ENCODE measurements around the gene FBL.
A peak's percentile ranks its signal among the peaks of the same experiment; 100 is the strongest.

Gene FBL

DNA sequence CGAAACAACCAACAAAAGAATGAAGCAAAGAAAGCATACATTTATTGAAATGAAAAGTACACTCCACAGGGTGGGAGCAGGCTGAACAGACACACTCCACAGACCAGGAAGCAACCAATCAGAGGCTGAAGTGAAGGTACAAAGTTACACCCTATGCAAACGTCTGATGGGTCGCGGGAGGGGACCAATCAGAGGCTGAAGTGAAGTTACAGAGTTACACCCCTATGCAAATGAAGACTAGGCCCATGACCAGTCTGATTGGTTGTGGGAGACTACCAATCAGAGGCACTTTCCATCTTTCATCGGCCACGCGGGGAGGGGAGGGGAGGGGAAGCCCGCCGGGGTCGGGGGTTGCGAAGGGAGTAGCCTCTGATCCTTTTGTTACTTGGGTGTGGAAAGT lies 12.4 kb upstream of the FBL start:
- 0 out of 3 replicates have a peak, but pooled peaks have one; percentile 25 for ATAC-seq (ENCODE audit: low read depth)
- Histone ChIP-seq H3K4me3 (ENCODE audit: severe bottlenecking) (no peak overlapping the region), H3K27me3 (ENCODE audit: insufficient read depth, poor library complexity, severe bottlenecking) (no peaks in the 10 kb centered on the region), H3K9me3 (ENCODE audit: severe bottlenecking) (no peaks in the 10 kb centered on the region), H3K36me3 (ENCODE audit: low read depth) (no peaks in the 10 kb centered on the region), H3K27ac (ENCODE audit: poor library complexity, severe bottlenecking) (no peak overlapping the region), H3K4me1 (ENCODE audit: insufficient read depth, poor library complexity, severe bottlenecking) (no peaks in the 10 kb centered on the region)
- TF ChIP-seq, protein P1, sequence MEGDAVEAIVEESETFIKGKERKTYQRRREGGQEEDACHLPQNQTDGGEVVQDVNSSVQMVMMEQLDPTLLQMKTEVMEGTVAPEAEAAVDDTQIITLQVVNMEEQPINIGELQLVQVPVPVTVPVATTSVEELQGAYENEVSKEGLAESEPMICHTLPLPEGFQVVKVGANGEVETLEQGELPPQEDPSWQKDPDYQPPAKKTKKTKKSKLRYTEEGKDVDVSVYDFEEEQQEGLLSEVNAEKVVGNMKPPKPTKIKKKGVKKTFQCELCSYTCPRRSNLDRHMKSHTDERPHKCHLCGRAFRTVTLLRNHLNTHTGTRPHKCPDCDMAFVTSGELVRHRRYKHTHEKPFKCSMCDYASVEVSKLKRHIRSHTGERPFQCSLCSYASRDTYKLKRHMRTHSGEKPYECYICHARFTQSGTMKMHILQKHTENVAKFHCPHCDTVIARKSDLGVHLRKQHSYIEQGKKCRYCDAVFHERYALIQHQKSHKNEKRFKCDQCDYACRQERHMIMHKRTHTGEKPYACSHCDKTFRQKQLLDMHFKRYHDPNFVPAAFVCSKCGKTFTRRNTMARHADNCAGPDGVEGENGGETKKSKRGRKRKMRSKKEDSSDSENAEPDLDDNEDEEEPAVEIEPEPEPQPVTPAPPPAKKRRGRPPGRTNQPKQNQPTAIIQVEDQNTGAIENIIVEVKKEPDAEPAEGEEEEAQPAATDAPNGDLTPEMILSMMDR (IDR thresholded peaks at IDR 0.05; ENCODE audit: poor library complexity, severe bottlenecking) = no peak
- DNase-seq (ENCODE audit: low spot score) = no peak

DNA sequence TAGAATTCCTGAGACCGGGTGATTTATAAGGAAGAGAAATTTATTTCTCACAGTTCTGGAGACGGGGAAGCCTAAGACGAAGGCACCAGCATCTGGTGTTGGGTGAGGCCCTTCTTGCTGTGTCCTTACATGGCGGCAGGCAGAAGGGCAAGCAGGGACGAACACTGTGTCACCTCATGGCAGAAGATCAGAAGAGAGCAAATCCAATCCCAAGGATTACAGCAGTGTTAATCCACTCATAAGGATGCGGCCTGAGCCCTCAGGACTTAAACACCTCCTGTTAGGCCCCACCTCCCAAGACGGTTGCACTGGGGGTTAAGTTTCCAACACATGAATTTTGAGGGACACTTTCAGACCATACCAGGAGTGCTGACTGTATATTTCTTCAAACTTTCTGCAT lies 6.7 kb upstream of the FBL start:
- Histone ChIP-seq H3K4me3 (ENCODE audit: severe bottlenecking) (no peak overlapping the region), H3K27me3 (ENCODE audit: insufficient read depth, poor library complexity, severe bottlenecking) (no peaks in the 10 kb centered on the region), H3K36me3 (ENCODE audit: low read depth) (no peaks in the 10 kb centered on the region), H3K9me3 (ENCODE audit: severe bottlenecking) (no peaks in the 10 kb centered on the region), H3K4me1 (ENCODE audit: insufficient read depth, poor library complexity, severe bottlenecking) (no peaks in the 10 kb centered on the region), H3K27ac (ENCODE audit: poor library complexity, severe bottlenecking) (no peak overlapping the region)
- ATAC-seq (ENCODE audit: low read depth) (no peak), DNase-seq (ENCODE audit: low spot score) (no peak)
- TF ChIP-seq, protein P1 (IDR thresholded peaks at IDR 0.05; ENCODE audit: poor library complexity, severe bottlenecking) = no peak

DNA sequence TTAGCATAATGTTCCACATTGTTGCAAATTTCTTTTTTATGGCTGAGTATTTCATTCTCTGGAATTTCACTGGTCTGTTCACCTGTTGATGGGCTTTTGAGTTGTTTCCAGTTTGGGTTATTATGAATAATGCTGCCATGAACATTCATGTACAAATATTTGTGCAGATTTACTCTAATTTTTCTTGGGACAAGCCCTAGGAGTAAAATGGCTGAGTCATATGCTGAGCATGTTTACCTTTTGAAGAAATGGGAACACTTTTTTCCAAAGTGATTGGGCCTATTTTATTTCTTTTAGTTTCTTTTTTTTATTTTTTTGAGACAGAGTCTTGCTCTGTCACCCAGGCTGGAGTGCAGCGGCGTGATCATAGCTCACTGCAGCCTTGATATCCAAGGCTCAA lies 4.7 kb upstream of the FBL start:
- no peak overlapping the region for H3K4me3 ChIP-seq (ENCODE audit: severe bottlenecking)
- H3K27me3 ChIP-seq (ENCODE audit: insufficient read depth, poor library complexity, severe bottlenecking) = no peaks in the 10 kb centered on the region
- DNase-seq (ENCODE audit: low spot score) = no peak
- H3K4me1 ChIP-seq (ENCODE audit: insufficient read depth, poor library complexity, severe bottlenecking) = no peaks in the 10 kb centered on the region
- H3K9me3 ChIP-seq (ENCODE audit: severe bottlenecking) = no peaks in the 10 kb centered on the region
- H3K36me3 ChIP-seq (ENCODE audit: low read depth) = no peaks in the 10 kb centered on the region
- ATAC-seq (ENCODE audit: low read depth) = no peak
- TF ChIP-seq, protein P1 (IDR thresholded peaks at IDR 0.05; ENCODE audit: poor library complexity, severe bottlenecking) = no peak
- no peak overlapping the region for H3K27ac ChIP-seq (ENCODE audit: poor library complexity, severe bottlenecking)

DNA sequence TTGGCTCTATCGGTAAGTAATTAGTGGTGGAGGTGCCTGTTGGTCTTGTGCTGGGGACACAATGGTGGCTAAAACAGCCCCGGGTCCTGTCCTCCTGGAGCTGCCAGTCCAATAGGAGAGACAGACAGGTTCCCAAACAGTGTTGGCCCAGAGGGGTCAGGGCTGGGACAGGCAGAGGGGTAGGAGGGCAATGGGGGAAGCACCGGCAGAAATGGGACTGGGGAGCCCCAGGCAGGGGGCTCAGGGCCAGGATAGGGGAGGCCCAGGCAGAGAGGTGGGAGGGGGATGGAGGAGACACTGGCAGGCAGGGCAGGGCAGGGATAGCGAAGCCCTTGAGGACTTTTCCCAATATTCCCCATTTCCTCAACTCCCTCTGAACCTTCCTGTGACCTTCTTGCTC lies 2.2 kb upstream of the FBL start:
- no peaks in the 10 kb centered on the region for H3K27me3 ChIP-seq (ENCODE audit: insufficient read depth, poor library complexity, severe bottlenecking)
- peaks cover 14% of the 10 kb centered on the region for H3K4me1 ChIP-seq (ENCODE audit: insufficient read depth, poor library complexity, severe bottlenecking)
- ATAC-seq (ENCODE audit: low read depth) (no peak), DNase-seq (ENCODE audit: low spot score) (peak; percentile 18)
- TF ChIP-seq, protein P1 (IDR thresholded peaks at IDR 0.05; ENCODE audit: poor library complexity, severe bottlenecking) = no peak
- H3K36me3 ChIP-seq (ENCODE audit: low read depth) = peaks cover 8% of the 10 kb centered on the region
- no peak overlapping the region for H3K4me3 ChIP-seq (ENCODE audit: severe bottlenecking)
- H3K9me3 ChIP-seq (ENCODE audit: severe bottlenecking) = no peaks in the 10 kb centered on the region
- no peak overlapping the region for H3K27ac ChIP-seq (ENCODE audit: poor library complexity, severe bottlenecking)

DNA sequence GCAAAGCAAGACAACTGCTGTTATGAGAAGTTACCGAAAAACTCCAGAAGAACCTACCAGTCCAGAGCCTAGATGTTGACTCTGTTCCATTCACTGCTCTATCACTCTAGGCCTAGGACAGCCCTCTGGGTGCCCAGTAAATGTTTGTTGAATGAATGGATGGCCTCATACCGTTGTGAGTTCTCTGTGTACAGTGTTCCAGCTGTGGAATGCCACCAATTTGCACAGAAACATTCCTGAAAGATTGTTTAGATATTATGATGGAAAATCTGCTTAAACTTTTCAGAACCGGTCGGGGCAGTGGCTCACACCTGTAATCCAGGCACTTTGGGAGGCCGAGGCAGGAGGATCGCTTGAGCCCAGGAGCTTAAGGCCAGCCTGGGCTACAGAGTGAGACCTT lies 1.3 kb upstream of the FBL start:
- H3K27ac ChIP-seq (ENCODE audit: poor library complexity, severe bottlenecking) = no peak overlapping the region

More for the DNA sequence above, 1.3 kb upstream of the FBL start:
- Histone ChIP-seq H3K27me3 (ENCODE audit: insufficient read depth, poor library complexity, severe bottlenecking) (no peaks in the 10 kb centered on the region), H3K4me3 (ENCODE audit: severe bottlenecking) (no peak overlapping the region), H3K4me1 (ENCODE audit: insufficient read depth, poor library complexity, severe bottlenecking) (peaks cover 19% of the 10 kb centered on the region), H3K36me3 (ENCODE audit: low read depth) (peaks cover 8% of the 10 kb centered on the region), H3K9me3 (ENCODE audit: severe bottlenecking) (no peaks in the 10 kb centered on the region)
- TF ChIP-seq, protein P1 (IDR thresholded peaks at IDR 0.05; ENCODE audit: poor library complexity, severe bottlenecking) = no peak
- ATAC-seq (ENCODE audit: low read depth) (no peak), DNase-seq (ENCODE audit: low spot score) (no peak)
